Rectal smooth muscle tissue (tissue), 1 donor: ENCODE results near the gene COL26A1.

Experiments used
- H3K27ac ChIP-seq: one replicate; pipeline ENCODE4 v1.7.0; 2013; ENCODE audit warnings: low read depth, low read length, inconsistent platforms
- H3K27me3 ChIP-seq: one replicate; pipeline ENCODE4 v1.7.0; 2013; ENCODE audit warnings: low read length; ENCODE audit not compliant: control insufficient read depth, insufficient read depth
- H3K36me3 ChIP-seq: one replicate; pipeline ENCODE4 v1.7.0; 2013; ENCODE audit warnings: low read length; ENCODE audit not compliant: control insufficient read depth, insufficient read depth
- H3K4me1 ChIP-seq: one replicate; pipeline ENCODE4 v1.7.0; 2013; ENCODE audit warnings: low read length; ENCODE audit not compliant: control insufficient read depth, insufficient read depth
- H3K4me3 ChIP-seq: one replicate; pipeline ENCODE4 v1.7.0; 2013; ENCODE audit warnings: low read length
- H3K9ac ChIP-seq: one replicate; pipeline ENCODE4 v1.7.0; 2013; ENCODE audit warnings: low read length

Gene COL26A1

GRCh38 chr7:101591504-101591903, 228.8 kb downstream of the COL26A1 start:
- Histone ChIP-seq H3K27me3 (no peaks in the 10 kb centered on the region), H3K4me3 (no peak overlapping the region), H3K4me1 (no peaks in the 10 kb centered on the region), H3K9ac (no peak overlapping the region), H3K36me3 (no peaks in the 10 kb centered on the region), H3K27ac (no peak overlapping the region)

DNA sequence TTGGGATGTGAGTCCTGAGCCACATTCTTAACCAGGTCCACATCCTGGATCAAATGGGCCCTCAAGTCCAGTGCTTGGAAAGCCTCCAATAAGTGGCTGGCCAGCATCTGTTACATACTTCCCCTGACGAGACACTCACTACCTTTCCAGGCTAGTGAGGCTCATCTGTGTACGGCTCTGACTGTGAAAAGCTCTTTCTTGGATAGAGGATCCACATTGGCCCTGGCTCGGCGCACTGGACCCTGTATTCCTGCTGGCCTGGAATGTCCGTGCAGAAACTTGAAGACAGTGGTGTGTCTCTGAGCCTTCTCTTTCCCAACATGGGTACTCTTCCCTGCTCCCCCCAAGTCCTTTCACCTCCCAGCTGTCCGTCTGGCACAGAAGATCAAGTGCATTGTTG, 230.9 kb downstream of the COL26A1 start:
- H3K27me3 ChIP-seq, result no peaks in the 10 kb centered on the region
- no peaks in the 10 kb centered on the region for H3K36me3 ChIP-seq
- H3K4me3 ChIP-seq, result no peak overlapping the region
- no peaks in the 10 kb centered on the region for H3K4me1 ChIP-seq
- H3K27ac ChIP-seq, result no peak overlapping the region
- H3K9ac ChIP-seq, result no peak overlapping the region

DNA sequence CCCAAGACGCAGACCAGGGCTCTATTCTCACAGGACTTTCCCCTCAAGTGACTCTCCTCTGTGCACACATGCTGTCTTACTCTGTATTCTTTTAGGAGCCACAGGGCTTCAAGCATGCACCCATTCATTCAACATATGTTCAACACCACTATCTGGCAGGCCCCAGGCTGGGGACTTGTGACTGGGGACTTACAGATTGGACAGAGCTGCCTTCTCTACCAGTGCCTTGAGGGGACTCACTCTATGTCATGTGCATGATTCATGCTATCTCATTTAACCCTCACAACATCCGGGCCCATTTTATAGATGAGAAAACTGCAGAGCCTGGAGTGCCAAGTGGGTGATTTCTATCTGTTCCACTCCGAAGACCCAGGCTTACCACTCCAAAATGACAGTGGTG, 232.1 kb downstream of the COL26A1 start:
- Histone ChIP-seq H3K4me1 (no peaks in the 10 kb centered on the region), H3K4me3 (no peak overlapping the region), H3K36me3 (no peaks in the 10 kb centered on the region), H3K27ac (no peak overlapping the region), H3K9ac (no peak overlapping the region), H3K27me3 (no peaks in the 10 kb centered on the region)

GRCh38 chr7:101595246-101595645, 232.6 kb downstream of the COL26A1 start:
- H3K27ac ChIP-seq, result no peak overlapping the region
- H3K9ac ChIP-seq, result no peak overlapping the region
- no peaks in the 10 kb centered on the region for H3K27me3 ChIP-seq
- no peaks in the 10 kb centered on the region for H3K4me1 ChIP-seq
- no peak overlapping the region for H3K4me3 ChIP-seq
- H3K36me3 ChIP-seq, result no peaks in the 10 kb centered on the region

GRCh38 chr7:101595766-101596537, 233.3 kb downstream of the COL26A1 start:
- H3K4me3 ChIP-seq, result no peak overlapping the region
- no peaks in the 10 kb centered on the region for H3K4me1 ChIP-seq
- no peak overlapping the region for H3K27ac ChIP-seq
- no peaks in the 10 kb centered on the region for H3K27me3 ChIP-seq
- no peak overlapping the region for H3K9ac ChIP-seq
- H3K36me3 ChIP-seq, result no peaks in the 10 kb centered on the region

GRCh38 chr7:101596898-101597297, 234.2 kb downstream of the COL26A1 start:
- no peaks in the 10 kb centered on the region for H3K27me3 ChIP-seq
- no peaks in the 10 kb centered on the region for H3K4me1 ChIP-seq
- H3K27ac ChIP-seq, result no peak overlapping the region
- no peak overlapping the region for H3K9ac ChIP-seq
- no peaks in the 10 kb centered on the region for H3K36me3 ChIP-seq
- no peak overlapping the region for H3K4me3 ChIP-seq

DNA sequence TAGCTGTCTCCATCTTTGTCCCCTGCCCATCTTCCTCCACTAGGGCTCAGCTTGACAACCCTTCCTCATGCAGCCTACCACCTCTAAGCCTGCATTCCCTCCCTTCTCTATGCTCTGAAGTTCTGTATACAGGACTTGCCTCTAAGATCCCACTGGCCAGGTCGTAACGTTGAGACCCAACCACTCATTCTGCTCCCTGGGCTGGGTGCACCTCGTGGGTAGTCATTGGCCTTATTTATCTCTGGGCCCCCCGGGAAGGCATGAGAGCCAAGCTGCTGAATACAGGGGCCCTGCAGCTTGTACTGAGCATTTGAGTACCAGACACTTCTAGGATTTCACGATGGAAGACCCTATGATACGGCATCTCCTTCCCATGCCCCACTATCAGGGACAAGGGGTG, 235.3 kb downstream of the COL26A1 start:
- no peaks in the 10 kb centered on the region for H3K27me3 ChIP-seq
- no peak overlapping the region for H3K9ac ChIP-seq
- H3K4me1 ChIP-seq, result no peaks in the 10 kb centered on the region
- H3K4me3 ChIP-seq, result no peak overlapping the region
- H3K27ac ChIP-seq, result no peak overlapping the region
- no peaks in the 10 kb centered on the region for H3K36me3 ChIP-seq

DNA sequence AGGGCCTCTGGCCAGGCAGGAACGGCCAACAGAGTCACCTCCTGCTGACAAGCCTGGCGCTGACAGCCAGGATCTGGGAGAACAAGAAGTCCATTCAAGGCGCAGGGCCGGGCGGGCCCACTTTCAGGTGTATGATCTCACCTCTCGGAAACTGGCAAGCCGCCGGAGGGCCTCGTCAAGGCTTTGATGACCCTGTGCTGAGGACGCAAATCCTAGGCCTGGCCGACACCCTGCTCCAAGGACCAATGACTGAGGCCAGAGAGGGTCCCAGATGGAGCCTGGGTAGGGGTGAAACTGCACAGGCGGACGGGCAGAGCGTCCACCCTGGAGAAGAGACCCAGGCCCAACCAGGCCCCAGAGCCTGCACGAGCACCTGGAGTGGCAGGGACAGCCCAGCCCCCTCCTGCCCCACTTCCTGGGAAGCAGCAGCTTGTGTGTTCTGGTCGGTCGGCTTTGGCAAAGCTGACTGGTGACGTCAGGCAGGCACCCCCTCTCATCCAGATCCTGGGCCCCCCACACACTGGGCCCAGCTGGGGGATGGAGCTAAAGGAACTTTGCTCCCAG, 235.8 kb downstream of the COL26A1 start:
- Histone ChIP-seq H3K36me3 (no peaks in the 10 kb centered on the region), H3K4me1 (no peaks in the 10 kb centered on the region), H3K4me3 (no peak overlapping the region), H3K27ac (no peak overlapping the region), H3K9ac (no peak overlapping the region), H3K27me3 (no peaks in the 10 kb centered on the region)

DNA sequence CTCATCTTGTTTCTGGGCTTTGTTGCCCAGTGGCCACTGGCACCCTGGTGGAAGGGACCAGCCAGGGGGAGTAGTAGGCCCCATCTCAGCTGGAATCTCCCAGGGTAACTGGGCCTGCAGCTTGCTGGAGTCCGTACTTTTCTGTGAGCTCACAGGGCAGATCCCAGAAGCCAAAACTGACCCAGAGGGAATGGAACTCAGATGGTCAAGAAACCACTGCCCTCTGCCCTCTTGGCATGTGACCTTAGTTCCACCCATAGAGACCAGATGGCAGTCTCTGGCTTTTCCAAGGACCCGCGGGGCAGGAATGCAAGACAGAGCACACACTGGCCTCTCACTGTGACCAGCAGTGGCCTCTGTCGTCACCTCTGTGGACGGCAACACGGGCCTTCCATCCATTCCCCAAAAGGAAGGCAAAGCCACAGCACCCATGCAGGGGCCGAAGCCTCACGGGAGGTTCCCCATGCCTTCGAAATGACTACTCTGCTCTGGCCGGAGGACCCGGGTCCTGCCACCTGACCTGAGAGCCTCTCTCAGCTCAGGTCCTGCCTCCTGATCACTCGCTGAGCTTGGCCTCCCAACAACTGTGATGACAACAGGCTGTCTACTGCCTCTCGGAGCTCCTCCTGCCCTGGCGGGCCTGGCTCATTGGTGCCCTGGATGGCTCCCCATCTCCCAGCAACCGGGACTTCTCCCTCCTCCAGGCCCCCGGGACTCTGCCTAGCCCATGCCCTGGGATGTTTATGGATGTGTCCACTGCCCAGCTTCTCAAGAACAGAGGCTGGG, 236.5 kb downstream of the COL26A1 start:
- Histone ChIP-seq H3K36me3 (no peaks in the 10 kb centered on the region), H3K27ac (no peak overlapping the region), H3K4me3 (no peak overlapping the region), H3K9ac (no peak overlapping the region), H3K4me1 (no peaks in the 10 kb centered on the region), H3K27me3 (no peaks in the 10 kb centered on the region)

DNA sequence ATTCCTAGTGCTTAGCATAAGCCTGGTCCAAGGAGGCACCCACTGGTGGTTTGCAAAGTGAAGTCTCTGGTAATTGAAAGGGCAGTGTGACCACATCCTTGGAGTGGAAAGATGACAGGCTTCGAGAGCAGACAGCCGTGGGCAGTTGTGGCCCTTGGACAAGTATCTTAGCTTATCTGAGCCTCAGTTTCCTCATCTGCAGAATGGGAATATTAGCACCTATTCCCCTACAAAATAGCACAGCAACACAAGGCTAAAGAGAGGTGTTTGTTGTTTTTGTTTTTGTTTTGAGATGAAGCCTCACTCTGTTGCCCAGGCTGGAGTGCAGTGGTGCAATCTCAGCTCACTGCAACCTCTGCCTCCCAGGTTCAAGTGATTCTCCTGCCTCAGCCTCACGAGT, 237.1 kb downstream of the COL26A1 start:
- no peak overlapping the region for H3K9ac ChIP-seq
- H3K36me3 ChIP-seq, result no peaks in the 10 kb centered on the region
- H3K4me3 ChIP-seq, result no peak overlapping the region
- no peaks in the 10 kb centered on the region for H3K4me1 ChIP-seq
- no peak overlapping the region for H3K27ac ChIP-seq
- H3K27me3 ChIP-seq, result no peaks in the 10 kb centered on the region

DNA sequence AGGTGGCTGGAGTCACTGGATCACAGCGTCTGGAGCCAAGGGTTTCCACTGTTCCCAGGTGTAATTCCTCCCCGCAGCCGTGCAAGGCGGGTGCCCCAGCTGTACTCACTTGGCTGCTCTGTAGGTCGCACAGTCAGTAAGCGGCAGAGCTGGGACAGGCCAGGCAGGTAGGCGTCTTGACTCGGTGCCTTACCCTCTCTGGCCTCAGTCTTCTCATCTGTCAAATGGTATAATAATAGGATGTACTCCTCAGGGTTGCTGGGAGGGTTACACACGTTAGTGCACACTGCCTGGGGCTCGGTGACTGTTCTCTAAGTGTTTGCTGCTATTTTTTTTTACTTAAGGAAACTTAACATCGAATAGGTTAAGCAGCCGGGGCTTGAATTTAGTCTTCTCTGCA, 239.4 kb downstream of the COL26A1 start:
- Histone ChIP-seq H3K4me3 (no peak overlapping the region), H3K9ac (no peak overlapping the region), H3K27ac (no peak overlapping the region), H3K36me3 (no peaks in the 10 kb centered on the region), H3K27me3 (no peaks in the 10 kb centered on the region), H3K4me1 (no peaks in the 10 kb centered on the region)

- Histone ChIP-seq H3K27ac (no peak overlapping the region), H3K9ac (no peak overlapping the region), H3K27me3 (no peaks in the 10 kb centered on the region), H3K36me3 (no peaks in the 10 kb centered on the region), H3K4me1 (no peaks in the 10 kb centered on the region), H3K4me3 (no peak overlapping the region)
Observed at GRCh38 chr7:101602484-101603241, 240.0 kb downstream of the COL26A1 start.
